Fibroblast of lung (primary cell): Measurements from ENCODE around the gene CACNB2.

Experiments
- CTCF ChIP-seq, 2 donors: IDR thresholded peaks in 1 of 2; conservative IDR thresholded peaks in 1 of 2; 1 replicate in 1 of 2; 2 replicates in 1 of 2; pipeline ENCODE4 v1.5.1; 2011 to 2012; ENCODE audit warnings: low read length in 2 of 2, control low read depth in 1 of 2, inconsistent platforms in 1 of 2, low read depth in 1 of 2, mild to moderate bottlenecking in 1 of 2
- EZH2 ChIP-seq: IDR thresholded peaks from 2 replicates; pipeline ENCODE4 v1.5.1; 2012; ENCODE audit warnings: low read length, control low read depth, mild to moderate bottlenecking; ENCODE audit errors: missing control alignments

GRCh38 chr10:18197706-18198105, 57.5 kb downstream of the CACNB2 start:
- TF ChIP-seq CTCF (conservative IDR thresholded peaks at IDR 0.05 in 1 of 2, IDR thresholded peaks at IDR 0.05 in 1 of 2; ENCODE audit: low read depth in 1 of 2, low read length in 2 of 2) (no peak), EZH2 (no peak)
